Lower leg skin (tissue), 4 donors: ENCODE measurements around the gene GRID2. TPM values are rescaled to one million over a fixed set of nuclear protein-coding genes. Genes with fewer than 3 reads are reported as not detected.

ENCODE experiments used
- DNase-seq, 2 donors: peaks; one replicate each; pipeline ENCODE4 v3.0.0-alpha.2; 2019; ENCODE audit warnings: low spot score in 2 of 2
- H3K4me3 ChIP-seq: fragments of 200-600 bp; sonication (generic); 2 replicates; pipeline ENCODE4 v1.5.1; 2017; ENCODE audit warnings: mild to moderate bottlenecking, low read depth; ENCODE audit not compliant: poor library complexity, severe bottlenecking
- CTCF ChIP-seq, 3 donors: fragments of 450-650 bp; IDR thresholded peaks; one replicate each; pipeline ENCODE4 v1.5.1; 2016; ENCODE audit warnings: antibody characterized with exemption in 3 of 3, mild to moderate bottlenecking in 3 of 3, moderate library complexity in 2 of 3
- POLR2A ChIP-seq, 2 donors: fragments of 450-650 bp; IDR thresholded peaks; one replicate each; pipeline ENCODE4 v1.6.1; 2016 to 2017; ENCODE audit warnings: antibody characterized with exemption in 2 of 2, mild to moderate bottlenecking in 1 of 2, moderate library complexity in 1 of 2
- WGBS, 2 donors: methylation state at CpG; one replicate each; pipeline ENCODE4 v1.1.5; 2018; 5-methylcytosine and 5-hydroxymethylcytosine counted together
- intact Hi-C: fragments of 100-400 bp; cut with DNase I; formaldehyde crosslinking; loops from one replicate; pipeline ENCODE4 v1.15.0; 2023; ENCODE audit warnings: low total_unique reads
- total RNA-seq, 4 donors: library from RNA; depleted of rRNA; stranded (reverse); fragments of >200 nt; gene quantifications; one replicate each; pipeline ENCODE4 v1.1.0, GENCODE V29; 2016

The GRID2 gene
- total RNA-seq, 4 donors from 2014 or later: not detected

GRCh38 chr4:93495346-93495745, 1191.6 kb downstream of the GRID2 start:
- DNase-seq: no peak
- H3K4me3 ChIP-seq: no peak overlapping the region
- intact Hi-C loops: no loop called here
- 40 to 56% methylated on average over 4 of the region's 4 CpGs for WGBS, 2 donors
- no peak for TF ChIP-seq POLR2A (IDR thresholded peaks at IDR 0.05)
- TF ChIP-seq CTCF (IDR thresholded peaks at IDR 0.05): no peak

- intact Hi-C loops: no loop called here
- DNase-seq: no peak
- no peak overlapping the region for H3K4me3 ChIP-seq
- TF ChIP-seq POLR2A (IDR thresholded peaks at IDR 0.05) (no peak), CTCF (IDR thresholded peaks at IDR 0.05) (no peak)
- 82 to 88% methylated on average over 3 of the region's 3 CpGs for WGBS, 2 donors
Observed at GRCh38 chr4:93501244-93501643, 1197.5 kb downstream of the GRID2 start.

GRCh38 chr4:93501946-93502345, 1198.2 kb downstream of the GRID2 start:
- 65% methylated on average over 3 of the region's 3 CpGs for WGBS, 2 donors
- no peak for DNase-seq
- H3K4me3 ChIP-seq: no peak overlapping the region
- TF ChIP-seq POLR2A (IDR thresholded peaks at IDR 0.05) (no peak), CTCF (IDR thresholded peaks at IDR 0.05) (no peak)
- intact Hi-C loops: no loop called here

GRCh38 chr4:93502991-93503390, 1199.2 kb downstream of the GRID2 start:
- DNase-seq: no peak
- intact Hi-C loops: no loop called here
- TF ChIP-seq CTCF (IDR thresholded peaks at IDR 0.05) (no peak), POLR2A (IDR thresholded peaks at IDR 0.05) (no peak)
- 69 to 79% methylated on average over 2 of the region's 2 CpGs for WGBS, 2 donors
- no peak overlapping the region for H3K4me3 ChIP-seq

- intact Hi-C loops: no loop called here
Observed at GRCh38 chr4:93513851-93514250, 1210.1 kb downstream of the GRID2 start.

More at GRCh38 chr4:93513851-93514250, 1210.1 kb downstream of the GRID2 start:
- 77 to 81% methylated on average over 2 of the region's 2 CpGs for WGBS, 2 donors
- no peak overlapping the region for H3K4me3 ChIP-seq
- DNase-seq: no peak
- TF ChIP-seq POLR2A (IDR thresholded peaks at IDR 0.05) (no peak), CTCF (IDR thresholded peaks at IDR 0.05) (no peak)
